Erythroblast (primary cell): ENCODE results near the gene TMEFF2.

ENCODE experiments used
- GATA1 ChIP-seq: IDR thresholded peaks from 2 replicates; pipeline ENCODE4 v1.6.1; 2011; ENCODE audit warnings: low read depth, mild to moderate bottlenecking, control low read depth, low read length, moderate library complexity
- POLR2A ChIP-seq: IDR thresholded peaks from 2 replicates; pipeline ENCODE4 v1.6.1; 2011; ENCODE audit warnings: mild to moderate bottlenecking, low read length

DNA sequence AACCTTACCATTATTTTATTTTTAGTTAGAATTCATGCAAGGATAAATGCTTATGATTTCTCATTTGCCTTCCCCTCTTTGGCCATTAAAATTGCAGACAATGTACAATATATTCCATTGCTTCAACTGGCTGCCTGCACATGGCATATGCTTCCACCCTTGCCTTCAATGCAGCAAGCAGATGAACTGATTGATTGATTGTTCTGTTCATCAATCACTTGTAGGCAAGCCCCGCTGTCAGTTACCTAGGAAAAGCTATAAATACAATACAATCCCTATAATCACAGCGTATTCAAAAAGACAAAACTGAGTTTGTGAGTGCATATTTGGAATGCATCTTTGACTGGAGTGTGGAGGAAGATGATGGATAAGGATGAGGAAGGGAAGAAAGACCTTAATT is 274.2 kb downstream of the TMEFF2 start:
- TF ChIP-seq POLR2A (no peak), GATA1 (no peak)
